T-helper 17 cell (primary cell): ENCODE measurements around the gene MAB21L3. TPM values are rescaled to one million over a fixed set of nuclear protein-coding genes. Genes with fewer than 3 reads are reported as not detected.

Experiments
- ATAC-seq: fragments of 150-1000 bp; cut with Tn5 transposase; 2 replicates; pipeline ENCODE4 v1.10.0; 2021; ENCODE audit warnings: mild to moderate bottlenecking, moderate library complexity
- DNase-seq, 3 donors: peaks; one replicate each; pipeline versions ENCODE4 v3.0.0 to v3.0.0-alpha.2; 2020 to 2021
- H3K9me3 ChIP-seq: one replicate; pipeline ENCODE4 v1.7.0; 2013; ENCODE audit warnings: low read length, mild to moderate bottlenecking; ENCODE audit not compliant: control insufficient read depth, poor library complexity, severe bottlenecking
- H3K27ac Mint-ChIP-seq: one replicate; pipeline ENCODE4 v1.8.0; 2022; ENCODE audit warnings: mild to moderate bottlenecking, moderate library complexity, mixed read lengths
- H3K27me3 Mint-ChIP-seq: one replicate; pipeline ENCODE4 v1.8.0; 2022; ENCODE audit warnings: mixed read lengths
- H3K36me3 Mint-ChIP-seq: one replicate; pipeline ENCODE4 v1.8.0; 2022; ENCODE audit warnings: low read depth, mixed read lengths
- H3K4me1 Mint-ChIP-seq: one replicate; pipeline ENCODE4 v1.8.0; 2022; ENCODE audit warnings: mild to moderate bottlenecking, mixed read lengths
- H3K4me3 Mint-ChIP-seq: one replicate; pipeline ENCODE4 v1.8.0; 2022; ENCODE audit warnings: mild to moderate bottlenecking, moderate library complexity, mixed read lengths
- total RNA-seq, 4 donors: library from RNA in 2 of 4; stranded (reverse) in 2 of 4; gene quantifications; one replicate each; pipeline ENCODE4 v1.2.3 and lab custom pipeline; 2022 to 2026

Gene MAB21L3
- total RNA-seq, 2 donors from 2014 or later, result not detected

GRCh38 chr1:116166011-116166571, 54.9 kb downstream of the MAB21L3 start:
- no peaks in the 10 kb centered on the region for H3K36me3 Mint-ChIP-seq
- H3K9me3 ChIP-seq, result no peaks in the 10 kb centered on the region
- no peak for ATAC-seq
- DNase-seq, result no peak
- no peak overlapping the region for H3K27ac Mint-ChIP-seq
- peaks cover 16% of the 10 kb centered on the region for H3K4me1 Mint-ChIP-seq
- H3K27me3 Mint-ChIP-seq, result peaks cover 4% of the 10 kb centered on the region
- no peak overlapping the region for H3K4me3 Mint-ChIP-seq

DNA sequence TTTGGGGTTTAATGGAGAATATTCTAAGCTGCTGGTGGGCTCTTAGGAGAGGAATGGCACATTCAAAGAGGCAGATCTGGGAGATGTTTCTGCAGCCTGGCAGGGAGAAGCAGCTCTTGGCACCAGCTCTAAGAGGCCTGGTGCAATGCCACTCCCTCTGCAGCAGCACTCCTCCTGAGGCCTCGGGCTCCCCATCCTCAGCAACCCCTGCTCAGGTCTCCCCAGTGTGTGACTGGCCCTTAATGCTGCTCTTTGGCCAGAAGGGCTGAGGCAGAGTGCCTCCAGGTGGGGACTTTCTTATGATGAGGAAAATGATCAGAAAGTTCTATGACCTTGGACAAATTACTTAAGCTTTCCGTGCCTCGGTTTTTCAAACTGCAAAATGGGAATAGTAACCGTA, 55.5 kb downstream of the MAB21L3 start:
- H3K27ac Mint-ChIP-seq, result no peak overlapping the region
- no peak for DNase-seq
- H3K4me1 Mint-ChIP-seq, result peaks cover 16% of the 10 kb centered on the region
- peak overlapping the region; percentile 90 for H3K4me3 Mint-ChIP-seq
- H3K27me3 Mint-ChIP-seq, result peaks cover 4% of the 10 kb centered on the region
- ATAC-seq, result no peak
- H3K9me3 ChIP-seq, result no peaks in the 10 kb centered on the region
- no peaks in the 10 kb centered on the region for H3K36me3 Mint-ChIP-seq

DNA sequence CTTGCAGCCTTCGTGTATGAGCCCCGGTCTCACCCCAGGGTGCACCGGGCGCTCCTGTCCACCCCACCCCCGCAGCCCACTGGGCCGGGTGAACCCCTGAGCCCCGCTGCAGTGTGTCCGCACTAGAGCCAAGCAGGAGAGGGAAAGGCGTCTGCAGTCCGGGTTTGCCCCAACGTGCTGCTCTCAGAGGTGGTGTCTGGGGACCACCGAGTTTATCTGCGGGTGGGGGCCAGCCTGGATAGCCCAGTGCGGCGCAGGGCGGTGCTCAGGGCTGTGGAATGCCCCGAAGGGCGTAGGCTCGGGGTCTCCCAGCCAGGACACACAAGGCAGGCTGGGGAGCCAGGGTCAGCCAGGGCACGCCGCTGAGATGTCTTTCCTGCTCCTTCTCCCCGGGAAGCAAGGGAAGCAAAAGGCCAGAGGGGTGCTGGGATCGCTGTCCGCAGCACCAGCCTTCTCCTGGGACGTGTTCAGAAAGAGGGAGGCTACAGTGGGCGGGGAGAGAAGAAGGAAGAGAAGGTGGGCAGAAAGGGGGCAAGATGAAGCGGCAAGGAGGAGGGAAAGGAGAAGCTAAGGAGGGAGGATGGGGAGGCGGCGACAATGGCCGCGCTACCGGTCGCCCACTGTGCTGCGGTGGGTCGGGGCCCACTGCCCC, 56.6 kb downstream of the MAB21L3 start:
- Mint-ChIP-seq H3K36me3 (no peaks in the 10 kb centered on the region), H3K27me3 (peaks cover 4% of the 10 kb centered on the region), H3K4me3 (peak overlapping the region; percentile 90), H3K27ac (peak overlapping the region; percentile 86), H3K4me1 (peaks cover 16% of the 10 kb centered on the region)
- no peak for ATAC-seq
- no peaks in the 10 kb centered on the region for H3K9me3 ChIP-seq
- DNase-seq, result no peak

GRCh38 chr1:116168277-116169032, 57.3 kb downstream of the MAB21L3 start:
- H3K27ac Mint-ChIP-seq, result peak overlapping the region; percentile 86
- peak overlapping the region; percentile 90 for H3K4me3 Mint-ChIP-seq
- no peaks in the 10 kb centered on the region for H3K36me3 Mint-ChIP-seq
- H3K9me3 ChIP-seq, result no peaks in the 10 kb centered on the region
- DNase-seq (peak; percentile 72 to 81 (median 77)), ATAC-seq (peak; percentile 98)
- peaks cover 4% of the 10 kb centered on the region for H3K27me3 Mint-ChIP-seq
- H3K4me1 Mint-ChIP-seq, result peaks cover 16% of the 10 kb centered on the region

GRCh38 chr1:116169898-116170297, 58.7 kb downstream of the MAB21L3 start:
- Mint-ChIP-seq H3K4me3 (peak overlapping the region; percentile 3), H3K27me3 (peaks cover 4% of the 10 kb centered on the region), H3K36me3 (no peaks in the 10 kb centered on the region), H3K4me1 (peaks cover 15% of the 10 kb centered on the region), H3K27ac (peak overlapping the region; percentile 67)
- ATAC-seq, result no peak
- no peaks in the 10 kb centered on the region for H3K9me3 ChIP-seq
- DNase-seq, result no peak

DNA sequence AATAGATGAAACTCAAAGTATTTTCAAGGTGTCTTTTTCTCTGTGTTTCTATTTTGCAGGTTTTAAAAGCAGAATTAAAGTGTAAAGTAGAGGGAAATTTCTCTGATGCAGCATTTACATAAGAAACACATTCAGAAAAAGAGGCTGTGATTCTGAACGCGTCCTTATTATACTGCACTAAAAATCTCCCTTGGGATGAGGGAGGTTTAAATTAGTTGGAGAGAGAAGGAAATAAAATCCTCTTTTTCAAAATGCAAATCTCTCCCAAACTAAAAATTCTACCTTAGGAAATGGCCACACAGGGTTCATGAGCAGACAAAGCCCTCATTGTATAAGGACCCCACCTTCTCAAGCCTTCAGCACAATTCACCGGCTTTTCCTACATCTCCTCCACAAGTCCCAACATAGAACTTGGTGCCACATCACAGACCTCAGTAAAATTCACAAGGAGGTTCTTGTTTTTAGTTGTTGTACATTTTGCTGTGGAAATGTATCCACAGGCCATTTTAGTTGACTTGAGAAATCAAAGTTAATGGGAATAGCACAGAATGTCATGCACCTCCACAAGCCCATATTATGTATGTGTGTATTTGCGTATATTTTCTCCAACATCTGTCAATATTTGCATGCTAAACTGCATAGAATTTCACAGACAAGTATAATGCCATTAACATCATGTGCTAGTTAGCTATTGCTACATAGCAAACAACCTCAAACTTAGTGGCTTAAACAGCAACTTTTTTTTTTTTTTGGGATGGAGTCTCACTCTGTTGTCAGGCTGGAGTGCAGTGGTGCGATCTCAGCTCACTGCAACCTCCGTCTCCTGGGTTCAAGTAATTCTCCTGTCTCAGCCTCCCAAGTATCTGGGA, 59.8 kb downstream of the MAB21L3 start:
- Mint-ChIP-seq H3K27me3 (peaks cover 4% of the 10 kb centered on the region), H3K27ac (no peak overlapping the region), H3K4me3 (no peak overlapping the region), H3K4me1 (peaks cover 14% of the 10 kb centered on the region), H3K36me3 (no peaks in the 10 kb centered on the region)
- H3K9me3 ChIP-seq, result no peaks in the 10 kb centered on the region
- ATAC-seq, result no peak
- DNase-seq, result no peak

- no peaks in the 10 kb centered on the region for H3K36me3 Mint-ChIP-seq
- no peak overlapping the region for H3K27ac Mint-ChIP-seq
- H3K27me3 Mint-ChIP-seq, result peaks cover 12% of the 10 kb centered on the region
- H3K4me1 Mint-ChIP-seq, result peaks cover 11% of the 10 kb centered on the region
- ATAC-seq (no peak), DNase-seq (no peak)
- H3K9me3 ChIP-seq, result no peaks in the 10 kb centered on the region
- H3K4me3 Mint-ChIP-seq, result no peak overlapping the region
Measured at GRCh38 chr1:116172666-116173065, 61.5 kb downstream of the MAB21L3 start.

DNA sequence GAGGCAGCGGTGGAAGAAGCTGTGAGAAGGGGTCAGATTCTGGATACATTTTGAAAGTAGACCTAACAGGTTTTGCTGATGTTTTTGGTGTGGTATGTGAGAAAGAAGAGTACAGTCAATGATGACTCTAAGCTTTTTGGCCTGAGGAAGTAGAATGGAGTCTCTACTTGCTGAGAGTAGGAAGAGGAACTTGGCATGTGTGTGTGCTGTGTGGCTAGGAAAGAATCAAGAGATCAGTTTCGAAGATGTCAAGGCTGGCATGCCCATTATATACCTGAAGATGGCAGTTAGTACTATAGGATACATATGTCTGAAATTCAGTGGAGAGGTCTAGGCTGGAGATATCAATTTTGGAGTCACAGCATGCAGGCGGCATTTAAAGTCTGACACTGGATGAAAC, 64.4 kb downstream of the MAB21L3 start:
- Mint-ChIP-seq H3K27me3 (peaks cover 19% of the 10 kb centered on the region), H3K27ac (no peak overlapping the region), H3K36me3 (peaks cover 2% of the 10 kb centered on the region), H3K4me1 (peaks cover 2% of the 10 kb centered on the region), H3K4me3 (no peak overlapping the region)
- DNase-seq (no peak), ATAC-seq (no peak)
- H3K9me3 ChIP-seq, result no peaks in the 10 kb centered on the region

GRCh38 chr1:116176306-116176789, 65.1 kb downstream of the MAB21L3 start:
- peaks cover 2% of the 10 kb centered on the region for H3K36me3 Mint-ChIP-seq
- no peaks in the 10 kb centered on the region for H3K9me3 ChIP-seq

GRCh38 chr1:116177861-116178260, 66.7 kb downstream of the MAB21L3 start:
- Mint-ChIP-seq H3K27ac (no peak overlapping the region), H3K27me3 (peaks cover 28% of the 10 kb centered on the region), H3K36me3 (peaks cover 2% of the 10 kb centered on the region), H3K4me3 (no peak overlapping the region), H3K4me1 (peaks cover 2% of the 10 kb centered on the region)
- DNase-seq (no peak), ATAC-seq (no peak)
- H3K9me3 ChIP-seq, result no peaks in the 10 kb centered on the region

More at GRCh38 chr1:116176306-116176789, 65.1 kb downstream of the MAB21L3 start:
- no peak for ATAC-seq
- Mint-ChIP-seq H3K4me3 (no peak overlapping the region), H3K27me3 (peaks cover 19% of the 10 kb centered on the region), H3K27ac (no peak overlapping the region), H3K4me1 (peaks cover 2% of the 10 kb centered on the region)
- no peak for DNase-seq

- H3K4me3 Mint-ChIP-seq, result no peak overlapping the region
- H3K27me3 Mint-ChIP-seq, result peaks cover 38% of the 10 kb centered on the region
Measured at GRCh38 chr1:116178837-116179236, 67.6 kb downstream of the MAB21L3 start.

GRCh38 chr1:116179419-116179818, 68.2 kb downstream of the MAB21L3 start:
- DNase-seq, result no peak
- Mint-ChIP-seq H3K27me3 (peaks cover 43% of the 10 kb centered on the region), H3K27ac (no peak overlapping the region), H3K4me1 (peaks cover 2% of the 10 kb centered on the region), H3K36me3 (peaks cover 2% of the 10 kb centered on the region), H3K4me3 (no peak overlapping the region)
- H3K9me3 ChIP-seq, result no peaks in the 10 kb centered on the region
- ATAC-seq, result no peak

More at GRCh38 chr1:116178837-116179236, 67.6 kb downstream of the MAB21L3 start:
- H3K36me3 Mint-ChIP-seq, result peaks cover 2% of the 10 kb centered on the region
- ATAC-seq (no peak), DNase-seq (no peak)
- H3K9me3 ChIP-seq, result no peaks in the 10 kb centered on the region
- H3K4me1 Mint-ChIP-seq, result peaks cover 2% of the 10 kb centered on the region
- no peak overlapping the region for H3K27ac Mint-ChIP-seq

GRCh38 chr1:116179964-116180363, 68.8 kb downstream of the MAB21L3 start:
- ATAC-seq (no peak), DNase-seq (no peak)
- Mint-ChIP-seq H3K27ac (no peak overlapping the region), H3K36me3 (peaks cover 2% of the 10 kb centered on the region), H3K4me1 (peaks cover 2% of the 10 kb centered on the region), H3K4me3 (no peak overlapping the region), H3K27me3 (peaks cover 43% of the 10 kb centered on the region)
- H3K9me3 ChIP-seq, result no peaks in the 10 kb centered on the region
